GM19023 (cell line): ENCODE results near the gene ACAD10.
A peak's percentile ranks its signal among the peaks of the same experiment; 100 is the strongest.
"Not testable (repeated sequence)": the region's sequence is repeated elsewhere in the genome, so short reads cannot be mapped to it uniquely, and the experiment has no call there.

ENCODE experiments used
- ATAC-seq: cut with Tn5 transposase; IDR thresholded peaks from one replicate; pipeline ENCODE4 v1.9.1; 2021; ENCODE audit warnings: mild to moderate bottlenecking, moderate library complexity; ENCODE audit not compliant: unreplicated experiment

The ACAD10 gene

DNA sequence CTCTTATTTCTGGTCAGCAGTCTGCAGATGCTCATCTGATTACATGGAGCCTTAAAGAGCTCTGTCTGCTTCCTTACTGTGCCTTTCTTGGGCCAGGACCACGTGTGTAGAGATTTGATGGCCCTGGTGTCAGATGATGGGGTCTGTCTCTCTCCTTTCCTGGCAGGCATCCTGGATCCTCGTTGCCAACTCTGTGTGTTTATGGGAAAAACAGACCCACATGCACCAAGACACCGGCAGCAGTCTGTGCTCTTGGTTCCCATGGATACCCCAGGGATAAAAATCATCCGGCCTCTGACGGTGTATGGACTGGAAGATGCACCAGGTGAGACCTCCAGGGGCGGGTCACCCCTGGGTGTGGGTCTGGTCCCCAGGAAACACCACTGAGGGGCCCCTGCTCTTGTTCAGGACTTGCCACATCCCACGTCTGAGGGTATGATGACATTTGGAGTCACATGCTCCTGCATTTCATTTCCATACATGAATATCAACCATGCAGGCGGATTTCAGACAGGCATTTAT is 62.4 kb downstream of the ACAD10 start:
- ATAC-seq: no peak

DNA sequence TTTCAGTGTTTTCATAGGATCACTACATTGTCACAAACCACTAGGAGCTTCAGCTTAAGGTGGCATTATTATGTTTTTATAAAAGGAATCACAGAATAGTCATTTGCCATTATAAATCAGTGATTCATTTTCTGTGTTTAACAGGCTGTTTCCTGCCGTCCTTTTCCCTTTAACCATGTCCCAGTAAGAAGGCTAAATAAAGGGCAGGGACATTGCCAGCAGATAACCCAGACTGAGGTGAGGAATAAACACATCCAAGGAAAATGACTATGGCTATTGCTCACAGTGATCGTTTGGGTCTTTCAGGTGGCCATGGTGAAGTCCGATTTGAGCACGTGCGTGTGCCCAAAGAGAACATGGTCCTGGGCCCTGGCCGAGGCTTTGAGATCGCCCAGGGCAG is 63.0 kb downstream of the ACAD10 start:
- no peak for ATAC-seq

- no peak for ATAC-seq
Observed at GRCh38 chr12:111749391-111749790, 63.5 kb downstream of the ACAD10 start.

- no peak for ATAC-seq
Observed at GRCh38 chr12:111753144-111753881, 67.5 kb downstream of the ACAD10 start.

GRCh38 chr12:111754671-111755070 is 68.8 kb downstream of the ACAD10 start:
- ATAC-seq: no peak

- no peak for ATAC-seq
Observed at GRCh38 chr12:111756196-111756595, 70.3 kb downstream of the ACAD10 start.

GRCh38 chr12:111756681-111757080 is 70.8 kb downstream of the ACAD10 start:
- ATAC-seq: no peak

DNA sequence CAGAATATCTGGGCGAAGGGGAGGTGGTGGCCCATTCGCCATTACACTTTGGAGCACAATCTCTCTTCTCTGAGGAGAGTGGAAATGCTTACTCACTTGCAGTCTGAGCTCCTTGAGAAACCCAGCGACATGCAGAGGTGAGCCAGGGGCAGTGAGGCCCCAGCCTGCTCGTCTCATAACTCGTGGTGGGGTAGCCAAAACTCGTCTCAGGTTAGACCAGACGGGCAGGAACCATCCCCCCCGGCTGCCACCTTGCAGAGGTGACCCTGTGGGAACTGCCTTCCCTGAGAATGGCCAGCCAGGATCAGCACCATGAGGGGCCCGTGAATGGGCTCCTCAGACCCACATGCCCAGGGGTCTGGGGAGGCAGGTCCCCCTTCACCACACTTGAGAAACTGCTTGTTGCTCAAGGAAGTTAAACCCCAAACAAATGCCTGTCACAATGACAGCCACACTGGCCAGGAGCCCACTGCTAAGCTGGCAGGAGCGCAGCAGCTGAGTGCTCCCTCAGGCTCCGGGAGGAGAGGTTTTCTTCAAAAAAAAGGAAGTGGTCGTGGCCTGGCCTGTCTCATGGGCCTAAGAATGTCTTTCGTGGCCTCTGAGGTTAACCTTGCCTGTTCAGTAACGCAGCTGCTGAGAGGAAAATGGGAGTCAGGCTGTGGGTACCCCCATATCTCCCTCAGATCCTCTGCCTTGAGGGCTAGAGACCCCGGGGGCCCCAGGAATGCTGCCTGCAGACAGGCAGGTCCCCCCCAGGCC is 71.7 kb downstream of the ACAD10 start:
- ATAC-seq: no peak

DNA sequence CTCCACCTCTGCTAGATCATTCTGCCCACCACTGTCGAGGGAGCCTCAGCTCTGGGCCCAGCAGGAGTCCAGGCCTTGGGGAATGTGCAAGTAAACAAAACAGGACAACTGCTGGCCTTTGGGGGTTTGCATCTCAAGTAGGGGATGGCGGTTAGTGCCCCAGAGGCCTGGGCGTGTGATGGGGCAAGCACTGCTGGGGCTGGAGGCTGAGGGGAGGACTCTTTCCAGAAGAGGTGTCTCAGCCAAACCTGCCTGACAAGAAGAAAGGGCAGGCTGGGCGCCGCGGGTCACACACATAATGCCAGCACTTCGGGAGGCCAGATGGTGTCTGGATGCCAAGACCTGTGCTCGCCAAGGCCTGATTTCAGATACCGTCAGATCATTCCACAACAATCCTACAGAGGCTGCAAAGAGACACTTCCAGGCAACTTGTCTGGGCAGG is 72.3 kb downstream of the ACAD10 start:
- ATAC-seq: no peak

DNA sequence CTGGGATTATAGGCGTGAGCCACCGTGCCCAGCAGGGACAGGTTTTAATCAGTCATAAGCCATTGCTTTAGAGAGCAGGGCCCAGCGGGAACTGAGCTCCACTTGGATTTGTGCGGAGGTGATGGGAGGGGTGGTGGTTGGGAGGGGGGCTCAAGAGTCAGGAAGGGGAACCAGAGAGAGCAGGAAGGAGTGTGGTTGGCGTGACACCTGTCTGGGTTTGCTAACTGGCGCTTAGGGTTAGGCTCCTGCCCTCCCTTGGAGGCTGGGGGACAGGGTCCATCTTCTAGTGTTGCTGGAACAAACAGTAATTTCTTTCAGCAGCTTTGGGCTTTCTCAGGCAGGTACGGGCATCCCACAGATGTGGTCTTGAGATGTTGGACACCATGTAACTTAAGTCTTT is 73.4 kb downstream of the ACAD10 start:
- no peak for ATAC-seq

DNA sequence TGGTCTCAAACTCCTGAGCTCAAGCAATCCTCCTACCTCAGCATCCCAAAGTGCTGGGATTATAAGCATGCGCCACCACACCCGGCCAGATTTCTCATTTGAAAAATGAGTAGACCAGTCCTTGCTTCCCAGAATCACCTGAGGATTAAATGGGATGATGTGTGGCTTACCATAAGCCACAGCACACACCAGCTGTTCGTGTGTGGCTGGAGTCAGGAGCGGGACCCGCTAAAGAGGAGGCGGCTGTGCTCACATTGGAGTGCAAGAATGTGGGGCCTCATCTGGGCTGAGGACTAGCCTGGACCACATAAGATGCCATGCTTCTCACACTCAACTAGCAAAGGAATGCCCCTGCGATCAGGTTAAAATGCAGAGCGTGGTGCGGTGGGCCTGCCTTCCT is 74.1 kb downstream of the ACAD10 start:
- no peak for ATAC-seq

DNA sequence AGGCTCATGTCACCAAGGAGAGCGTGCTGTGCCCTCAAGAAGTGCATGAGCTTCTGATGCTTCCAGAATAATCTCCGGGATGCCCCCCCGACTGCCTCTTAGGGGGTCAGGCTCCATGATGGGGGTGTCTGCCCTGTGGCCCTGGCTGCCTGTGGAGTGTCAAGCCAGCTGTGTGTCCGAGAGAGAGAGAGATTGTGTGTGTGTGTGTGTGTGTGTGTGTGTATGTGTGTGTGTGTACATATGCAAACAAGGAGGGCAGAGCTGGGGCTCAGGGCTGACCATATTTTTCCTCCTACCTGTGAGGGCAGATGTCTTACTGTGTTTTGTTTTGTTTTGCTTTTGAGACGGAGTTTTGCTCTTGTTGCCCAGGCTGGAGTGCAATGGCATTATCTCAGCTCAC is 75.2 kb downstream of the ACAD10 start:
- no peak for ATAC-seq

DNA sequence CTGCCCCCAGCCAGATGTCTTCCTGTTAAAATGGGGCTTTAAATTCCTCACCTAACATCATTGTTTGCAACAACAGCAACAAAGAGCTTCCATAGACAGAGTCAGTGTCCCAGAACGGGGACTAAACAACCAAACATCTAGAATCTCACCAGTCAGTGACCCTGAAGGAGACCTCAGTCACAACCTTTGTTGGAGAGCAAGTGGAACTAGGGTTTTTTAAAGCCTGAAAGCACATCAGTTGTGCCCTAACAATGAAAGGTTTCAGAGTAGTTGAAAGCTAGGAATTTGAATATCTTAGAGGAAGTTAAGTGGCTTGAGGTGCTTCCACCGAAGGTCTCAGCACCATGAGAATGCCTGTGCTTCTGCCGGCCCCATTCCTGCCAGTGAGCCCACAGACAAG is 75.9 kb downstream of the ACAD10 start:
- ATAC-seq: no peak

DNA sequence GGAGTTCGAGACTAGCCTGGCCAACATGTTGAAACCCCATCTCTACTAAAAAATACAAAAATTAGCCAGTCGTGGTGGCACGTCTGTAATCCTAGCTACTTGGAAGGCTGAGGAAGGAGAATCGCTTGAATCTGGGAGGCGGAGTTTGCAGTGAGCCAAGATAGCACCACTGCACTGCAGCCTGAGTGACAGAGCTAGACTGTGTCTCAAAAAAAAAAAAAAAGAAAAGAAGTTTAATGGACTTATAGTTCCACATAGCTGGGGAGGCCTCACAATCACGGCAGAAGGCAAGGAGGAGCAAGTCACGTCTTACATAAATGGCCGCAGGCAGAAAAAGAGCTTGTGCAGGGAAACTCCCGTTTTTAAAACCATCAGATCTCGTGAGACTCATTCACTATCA is 77.7 kb downstream of the ACAD10 start:
- not testable (repeated sequence) for ATAC-seq

GRCh38 chr12:111764120-111764821 is 78.4 kb downstream of the ACAD10 start:
- no peak for ATAC-seq

DNA sequence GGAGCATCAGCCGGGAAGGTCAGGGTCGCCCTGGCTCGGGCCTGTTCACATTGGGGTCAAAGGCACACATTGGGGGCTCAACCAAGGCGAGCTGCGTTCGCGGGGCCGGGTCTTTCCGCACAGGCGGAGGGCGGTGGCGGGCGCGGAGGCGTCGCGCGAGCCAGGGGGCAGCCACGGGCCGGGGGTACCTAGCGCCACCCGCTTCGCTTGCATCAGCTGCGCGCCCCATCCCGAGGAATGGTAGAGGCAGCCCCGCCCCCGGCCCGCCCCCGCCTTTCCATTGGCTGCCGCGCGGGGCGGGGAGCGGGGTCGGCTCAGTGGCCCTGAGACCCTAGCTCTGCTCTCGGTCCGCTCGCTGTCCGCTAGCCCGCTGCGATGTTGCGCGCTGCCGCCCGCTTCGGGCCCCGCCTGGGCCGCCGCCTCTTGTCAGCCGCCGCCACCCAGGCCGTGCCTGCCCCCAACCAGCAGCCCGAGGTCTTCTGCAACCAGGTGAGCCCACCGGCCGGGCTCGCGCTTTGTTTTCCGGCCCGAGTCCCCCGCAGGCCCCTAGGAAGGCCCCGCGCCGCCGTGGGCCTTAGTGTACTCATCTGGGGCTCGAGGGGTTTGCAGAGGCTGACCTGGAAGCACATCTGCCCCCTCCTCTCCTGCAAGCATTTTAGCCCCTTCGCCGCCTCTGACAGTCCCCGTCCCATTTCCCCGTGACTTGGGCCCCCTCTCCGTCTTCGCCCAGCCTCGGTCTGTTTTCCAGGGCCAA is 80.9 kb downstream of the ACAD10 start, which contains the start of gene ALDH2:
ALDH2 (plus strand) TSS at position 326 of the 754 bp plus-strand sequence; CDS start at position 376, 50 bp downstream.
- ATAC-seq: peak; percentile 62

- ATAC-seq: no peak
Observed at GRCh38 chr12:111767362-111768158, 81.7 kb downstream of the ACAD10 start.

- no peak for ATAC-seq
Observed at GRCh38 chr12:111768159-111768895, 82.5 kb downstream of the ACAD10 start.

GRCh38 chr12:111769599-111769998 is 83.7 kb downstream of the ACAD10 start:
- ATAC-seq: no peak
